SH-SY5Y (cell line): ENCODE data around the gene GPRIN3.

ENCODE experiments used
- GATA2 ChIP-seq: IDR thresholded peaks from 2 replicates; pipeline ENCODE4 v1.6.1; 2011; ENCODE audit warnings: mild to moderate bottlenecking, low read depth, low read length
- GATA3 ChIP-seq: IDR thresholded peaks from 2 replicates; pipeline ENCODE4 v1.6.1; 2011; ENCODE audit warnings: low read depth, mild to moderate bottlenecking, low read length, moderate library complexity

Gene GPRIN3

DNA sequence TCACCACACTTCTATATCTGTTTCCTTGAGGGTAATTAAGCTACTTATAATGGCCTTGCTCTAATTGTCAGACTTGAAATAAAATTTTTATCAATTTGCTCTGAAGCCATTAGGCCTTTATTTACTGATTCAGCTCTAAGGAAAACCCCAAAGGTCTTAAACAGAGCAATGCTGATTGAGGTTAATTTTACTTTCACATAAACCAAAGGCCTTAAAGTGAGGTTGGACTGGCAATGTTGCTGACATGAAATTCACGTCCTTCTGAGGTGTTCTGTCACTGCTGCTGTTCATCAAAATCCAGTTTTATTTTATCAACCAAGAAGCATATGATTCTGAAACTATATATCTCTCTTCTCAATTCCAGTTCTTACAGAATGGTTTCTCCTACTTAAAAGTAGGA is 21.7 kb upstream of the GPRIN3 start:
- TF ChIP-seq GATA3 (no peak), GATA2 (no peak)

DNA sequence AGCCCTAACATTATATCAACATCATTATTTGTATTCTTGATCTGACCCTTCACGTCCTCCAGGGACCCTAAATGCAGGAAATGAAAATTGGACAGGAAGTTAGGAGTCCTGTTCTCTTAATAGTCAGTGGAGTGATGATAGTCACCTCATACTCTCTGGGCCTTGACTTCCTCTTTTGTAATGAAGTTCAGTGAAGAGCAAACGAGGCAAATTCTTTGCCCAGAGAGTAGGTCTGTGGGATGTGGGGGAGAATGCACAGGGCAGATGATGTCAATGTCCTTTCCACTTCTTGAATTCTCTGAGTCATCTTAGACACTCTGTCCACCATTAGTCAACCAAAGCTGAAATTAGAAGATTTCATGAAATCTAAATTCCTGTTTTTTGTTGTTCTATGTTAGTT is 17.1 kb upstream of the GPRIN3 start:
- TF ChIP-seq GATA3 (no peak), GATA2 (no peak)

GRCh38 chr4:89322671-89323070 is 15.1 kb upstream of the GPRIN3 start:
- TF ChIP-seq GATA3 (no peak), GATA2 (no peak)

GRCh38 chr4:89319756-89320155 is 12.2 kb upstream of the GPRIN3 start:
- TF ChIP-seq GATA2, result no peak
- TF ChIP-seq GATA3, result no peak

DNA sequence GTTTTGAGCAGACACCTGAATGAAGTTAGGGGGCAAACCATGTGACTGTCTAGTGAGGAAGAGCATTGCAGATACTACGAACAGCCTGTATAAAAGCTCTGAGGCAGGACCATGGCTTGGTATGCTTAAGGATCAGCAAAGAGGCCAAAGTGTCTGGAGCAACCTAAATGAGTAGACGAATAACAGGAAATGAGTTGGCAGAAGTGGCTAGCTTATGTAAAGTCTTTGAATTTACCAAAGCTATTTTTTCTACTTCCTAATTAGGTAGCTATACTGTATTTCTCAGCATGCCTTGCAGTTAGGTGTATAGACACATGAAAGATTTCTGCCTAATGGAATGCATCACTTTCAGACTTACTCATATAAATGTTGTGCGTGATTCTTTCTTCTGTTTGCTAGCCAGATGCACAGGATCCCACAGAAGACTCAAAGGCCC is 9.3 kb upstream of the GPRIN3 start:
- TF ChIP-seq GATA3 (no peak), GATA2 (no peak)

- TF ChIP-seq GATA3, result no peak
Observed at GRCh38 chr4:89316211-89316610, 8.6 kb upstream of the GPRIN3 start.

GRCh38 chr4:89314291-89314690 is 6.7 kb upstream of the GPRIN3 start:
- TF ChIP-seq GATA2, result no peak
- no peak for TF ChIP-seq GATA3

DNA sequence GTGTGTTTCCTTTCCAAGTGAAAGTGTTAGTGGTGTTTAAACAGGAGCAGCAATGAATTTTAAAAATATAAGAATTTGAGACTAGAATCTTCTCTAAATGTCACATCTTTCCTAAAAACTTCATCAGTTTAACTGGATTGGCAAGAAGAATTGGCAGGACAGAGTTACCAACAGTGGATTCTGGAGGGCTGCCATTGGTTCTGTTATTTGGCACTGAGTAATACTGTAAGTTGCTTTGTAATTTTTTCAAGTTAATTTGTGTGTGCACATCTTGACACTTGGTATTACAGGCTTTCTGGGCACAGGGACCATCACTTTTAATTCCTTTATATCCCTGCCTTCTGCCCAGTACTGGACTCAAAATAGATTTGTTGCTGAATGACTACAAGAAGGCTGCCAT is 4.5 kb upstream of the GPRIN3 start:
- TF ChIP-seq GATA2 (no peak), GATA3 (no peak)

- TF ChIP-seq GATA3 (no peak), GATA2 (no peak)
Observed at GRCh38 chr4:89311433-89311832, 3.8 kb upstream of the GPRIN3 start.

- no peak for TF ChIP-seq GATA3
- peak; percentile 54; the same call in 1 of the 2 replicates for TF ChIP-seq GATA2
Observed at GRCh38 chr4:89308161-89308500, 531 bp upstream of the GPRIN3 start.

DNA sequence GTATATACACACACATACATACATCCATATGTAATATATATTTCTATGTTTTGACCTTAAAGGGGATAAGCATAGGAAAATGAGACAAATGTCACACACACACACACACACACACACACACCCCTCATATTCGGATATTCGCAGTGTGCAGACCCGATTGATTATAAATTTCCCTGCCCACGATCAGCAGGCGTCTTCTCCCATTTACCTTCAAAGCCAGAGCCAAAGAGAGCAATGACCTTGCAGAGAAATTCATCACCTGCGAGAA is 488 bp downstream of the GPRIN3 start:
- no peak for TF ChIP-seq GATA3
- no peak for TF ChIP-seq GATA2

GRCh38 chr4:89306486-89307177 is 968 bp downstream of the GPRIN3 start:
- TF ChIP-seq GATA3 (no peak), GATA2 (no peak)

DNA sequence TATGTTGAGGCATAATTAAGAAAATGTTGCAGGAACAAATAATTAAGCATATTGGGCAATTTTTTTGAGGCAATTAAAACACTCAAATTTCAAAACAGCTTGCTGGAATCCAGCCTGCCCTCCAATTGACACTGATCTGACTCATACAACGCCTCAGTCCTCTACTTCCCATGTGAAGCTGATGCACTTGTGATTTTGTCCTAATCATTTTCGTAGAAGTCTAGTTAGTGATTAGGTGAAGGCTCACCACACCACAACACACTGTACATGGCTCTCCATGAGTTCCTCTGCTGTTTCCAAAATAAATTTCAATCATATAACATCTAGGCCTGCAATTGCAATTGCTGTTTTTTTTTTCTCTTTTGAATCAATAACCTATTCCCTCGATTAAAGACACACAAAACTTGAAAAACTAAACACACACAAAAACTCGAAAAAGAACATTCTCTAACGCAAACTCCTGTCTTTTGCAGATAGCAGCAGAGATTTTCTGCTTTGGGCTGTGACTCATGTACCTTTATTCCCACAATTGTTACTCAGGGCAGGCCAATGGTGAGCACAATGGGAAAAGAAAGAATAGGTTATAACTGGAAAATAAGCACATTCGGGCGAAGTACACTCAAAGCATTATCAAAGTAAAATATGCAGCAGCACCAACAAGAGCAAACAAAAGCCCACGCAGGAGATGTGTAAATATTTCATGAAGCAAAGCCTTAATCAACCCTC is 1.7 kb downstream of the GPRIN3 start:
- no peak for TF ChIP-seq GATA3
- no peak for TF ChIP-seq GATA2

DNA sequence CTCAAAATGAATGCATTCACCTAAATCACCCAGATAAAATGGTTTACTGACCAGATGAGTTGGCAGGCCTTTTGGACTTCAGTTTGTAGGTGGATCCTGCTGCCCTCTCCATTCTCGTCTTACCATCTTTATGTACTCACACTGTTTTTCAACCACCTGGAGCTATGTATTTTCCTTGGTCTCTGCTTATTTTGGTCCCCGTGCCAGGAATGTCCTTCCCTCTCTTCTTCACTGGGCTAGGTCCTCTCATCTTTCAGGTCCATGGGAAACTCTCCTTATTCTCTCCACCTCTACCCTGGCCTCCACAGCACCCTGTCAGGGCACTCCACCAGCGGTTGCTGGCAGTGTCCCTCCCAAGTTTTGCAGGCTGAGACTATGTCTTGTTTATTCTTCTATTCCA is 2.6 kb downstream of the GPRIN3 start:
- TF ChIP-seq GATA3 (no peak), GATA2 (no peak)

DNA sequence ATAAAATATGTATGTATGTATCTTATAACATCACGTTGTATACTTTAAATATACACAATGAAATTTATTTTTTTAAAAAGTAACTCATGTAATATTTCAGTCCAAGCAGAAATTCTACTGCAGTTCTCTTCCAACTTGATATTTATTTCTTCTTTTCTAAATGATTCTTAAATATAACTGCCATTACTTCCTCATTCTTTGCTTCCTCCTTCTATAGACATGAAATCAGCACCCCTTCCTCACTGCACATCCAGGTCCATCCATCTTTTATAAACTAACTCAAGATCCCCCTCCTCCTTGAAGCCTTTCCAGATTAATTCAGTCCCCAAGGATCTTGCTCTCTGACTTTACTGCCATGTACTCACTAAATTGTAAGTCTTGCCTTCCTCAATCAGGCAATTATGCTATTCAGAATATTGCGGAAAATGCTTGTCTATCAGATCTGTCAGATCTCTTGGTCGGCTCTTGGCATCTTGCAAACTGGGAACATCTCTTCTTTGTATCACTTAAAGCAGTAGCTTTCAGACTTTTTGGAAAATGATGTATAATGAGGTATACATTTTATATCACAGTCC is 3.7 kb downstream of the GPRIN3 start:
- TF ChIP-seq GATA3 (no peak), GATA2 (no peak)
